Measurements from ENCODE around the gene MAMSTR.

MAMSTR gene

GRCh38 chr19:48746110-48746509 lies 26.6 kb upstream of the MAMSTR start:
- DNase-seq = no peak

- DNase-seq = peak; percentile 93
Measured at GRCh38 chr19:48745208-48745995, 25.9 kb upstream of the MAMSTR start.

- no peak for DNase-seq
Measured at GRCh38 chr19:48742096-48742495, 22.6 kb upstream of the MAMSTR start.

GRCh38 chr19:48741129-48741999 lies 21.8 kb upstream of the MAMSTR start:
- peak; percentile 89 for DNase-seq

GRCh38 chr19:48740164-48740972 lies 20.8 kb upstream of the MAMSTR start, which contains the start of gene RASIP1:
Gene RASIP1, minus strand, starts transcription at chr19:48740610. Its CDS starts 328 bp downstream, at chr19:48740282.
- no peak for DNase-seq

GRCh38 chr19:48739404-48740163 lies 20.1 kb upstream of the MAMSTR start:
- DNase-seq = no peak

- peak; percentile 96 for DNase-seq
Measured at GRCh38 chr19:48738557-48739403, 19.3 kb upstream of the MAMSTR start.

- peak; percentile 47 for DNase-seq
Measured at GRCh38 chr19:48737360-48737998, 18.0 kb upstream of the MAMSTR start.

- no peak for DNase-seq
Measured at GRCh38 chr19:48735031-48735615, 15.6 kb upstream of the MAMSTR start.

GRCh38 chr19:48734625-48735024 lies 15.1 kb upstream of the MAMSTR start:
- no peak for DNase-seq

GRCh38 chr19:48731452-48731851 lies 11.9 kb upstream of the MAMSTR start:
- no peak for DNase-seq

- DNase-seq = no peak
Measured at GRCh38 chr19:48728911-48729664, 9.6 kb upstream of the MAMSTR start.

GRCh38 chr19:48726556-48726955 lies 7.0 kb upstream of the MAMSTR start:
- DNase-seq = peak; percentile 65

GRCh38 chr19:48724796-48725753 lies 5.5 kb upstream of the MAMSTR start:
- DNase-seq = peak; percentile 95

- DNase-seq = no peak
Measured at GRCh38 chr19:48722196-48722708, 2.7 kb upstream of the MAMSTR start.

GRCh38 chr19:48720613-48721296 lies 1.2 kb upstream of the MAMSTR start:
- peak; percentile 99 for DNase-seq

GRCh38 chr19:48720251-48720612 lies 707 bp upstream of the MAMSTR start:
- DNase-seq = no peak
